A172 (cell line): ENCODE measurements around the gene NRCAM. TPM values are rescaled to one million over a fixed set of nuclear protein-coding genes. Genes with fewer than 3 reads are reported as not detected.
"Not testable (repeated sequence)": the region's sequence is repeated elsewhere in the genome, so short reads cannot be mapped to it uniquely, and the experiment has no call there.

Source experiments
- DNase-seq: peaks from one replicate; pipeline ENCODE4 v3.0.0-alpha.2; 2015; ENCODE audit warnings: low spot score
- total RNA-seq: library from RNA; depleted of rRNA; stranded (reverse); fragments of >200 nt; shearing (Covaris generic); gene quantifications from 2 replicates; pipeline ENCODE4 v1.2.3, GENCODE V29; 2014

Gene NRCAM
- total RNA-seq, 1 experiment from 2014 or later, result 0.16 TPM

GRCh38 chr7:108345710-108346336, 110.4 kb downstream of the NRCAM start:
- DNase-seq, result no peak

DNA sequence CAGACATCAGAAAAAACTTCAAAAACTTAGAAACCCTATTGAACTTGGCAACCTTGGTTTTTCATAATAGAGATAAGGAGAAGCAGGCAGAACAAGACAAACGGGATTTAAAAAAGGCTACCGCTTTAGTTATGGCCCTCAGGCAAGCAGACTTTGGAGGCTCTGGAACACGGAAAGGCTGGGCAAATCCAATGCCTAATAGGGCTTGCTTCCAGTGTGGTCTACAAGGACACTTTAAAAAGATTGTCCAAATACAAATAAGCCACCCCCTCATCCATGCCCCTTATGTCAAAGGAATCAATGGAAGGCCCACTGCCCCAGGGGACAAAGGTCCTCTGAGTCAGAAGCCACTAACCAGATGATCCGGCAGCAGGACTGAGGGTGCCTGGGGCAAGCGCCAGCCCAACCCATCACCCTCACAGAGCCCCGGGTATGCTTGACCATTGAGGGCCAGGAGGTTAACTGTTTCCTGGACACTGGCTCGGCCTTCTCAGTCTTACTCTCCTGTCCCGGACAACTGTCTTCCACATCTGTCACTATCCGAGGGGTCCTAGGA, 115.3 kb downstream of the NRCAM start:
- DNase-seq, result no peak

DNA sequence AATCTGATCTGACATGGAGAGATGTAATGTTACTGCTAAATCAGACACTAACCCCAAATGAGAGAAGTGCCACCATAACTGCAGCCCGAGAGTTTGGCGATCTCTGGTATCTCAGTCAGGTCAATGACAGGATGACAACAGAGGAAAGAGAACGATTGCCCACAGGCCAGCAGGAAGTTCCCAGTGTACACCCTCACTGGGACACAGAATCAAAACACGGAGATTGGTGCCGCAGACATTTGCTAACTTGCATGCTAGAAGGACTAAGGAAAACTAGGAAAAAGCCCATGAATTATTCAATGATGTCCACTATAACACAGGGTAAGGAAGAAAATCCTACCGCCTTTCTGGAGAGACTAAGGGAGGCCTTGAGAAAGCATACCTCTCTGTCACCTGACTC, 115.8 kb downstream of the NRCAM start:
- DNase-seq, result not testable (repeated sequence)

- no peak for DNase-seq
Observed at GRCh38 chr7:108335269-108335918, 120.8 kb downstream of the NRCAM start.

- no peak for DNase-seq
Observed at GRCh38 chr7:108332937-108333336, 123.3 kb downstream of the NRCAM start.

DNA sequence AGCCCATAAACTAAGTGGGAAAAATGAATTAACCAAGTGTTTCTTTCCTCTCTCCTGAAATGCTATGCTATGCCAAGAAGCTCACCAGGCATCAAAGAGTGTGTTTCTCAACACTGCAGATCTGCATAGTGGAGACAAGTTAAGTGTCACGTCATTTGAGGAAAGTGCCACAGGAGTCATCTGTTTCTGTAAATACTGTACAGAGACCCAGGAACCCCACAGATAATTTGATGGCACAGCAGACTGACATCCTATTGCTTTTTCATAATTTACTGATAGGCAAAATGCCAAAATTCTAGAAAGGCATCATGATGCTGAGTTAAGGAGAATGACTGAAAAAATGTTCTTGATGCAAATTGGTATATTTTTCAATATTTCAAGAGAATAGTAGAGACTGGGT, 124.3 kb downstream of the NRCAM start:
- no peak for DNase-seq

- no peak for DNase-seq
Observed at GRCh38 chr7:108330227-108330626, 126.0 kb downstream of the NRCAM start.

DNA sequence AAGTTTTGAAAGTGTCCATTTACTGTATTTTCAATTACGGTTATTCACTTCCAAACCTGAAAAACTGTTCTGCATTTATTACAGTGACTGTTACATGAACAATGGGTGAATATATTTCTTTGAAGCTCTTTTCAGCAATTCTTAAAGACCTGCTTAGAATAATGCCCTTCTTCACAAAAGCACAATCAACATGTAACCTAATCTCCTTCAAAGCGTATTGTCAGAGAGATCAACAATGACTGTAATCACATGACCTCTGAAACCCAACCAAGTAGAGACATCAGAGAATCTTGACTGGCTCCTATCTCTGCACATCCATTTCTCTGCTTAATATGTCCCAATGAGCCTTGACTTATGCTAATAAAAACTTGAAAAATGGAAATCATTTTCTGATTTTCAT, 126.7 kb downstream of the NRCAM start:
- DNase-seq, result no peak

DNA sequence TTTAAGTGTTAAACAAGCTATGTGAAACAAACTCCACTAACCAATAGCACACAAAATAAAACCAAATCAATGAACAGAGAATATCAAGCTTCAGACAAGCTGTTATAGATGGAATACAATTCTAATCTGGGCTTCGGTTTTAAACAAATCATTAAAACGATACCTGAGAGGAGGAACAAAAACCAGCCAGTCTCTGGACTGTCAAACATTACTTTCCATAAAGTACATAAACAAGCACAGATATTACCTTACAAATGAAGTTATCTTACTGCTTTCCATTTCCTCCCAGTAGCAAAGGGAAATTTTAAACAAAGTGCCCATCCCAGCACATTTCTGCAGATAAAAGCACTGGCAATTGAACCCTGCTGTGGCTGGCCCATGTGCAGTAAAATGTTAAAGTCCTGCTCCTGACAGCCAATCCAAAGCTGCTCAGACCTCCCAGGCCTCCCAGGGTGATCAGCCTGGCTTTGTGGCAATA, 128.0 kb downstream of the NRCAM start:
- DNase-seq, result no peak

GRCh38 chr7:108327353-108327752, 128.9 kb downstream of the NRCAM start:
- no peak for DNase-seq

DNA sequence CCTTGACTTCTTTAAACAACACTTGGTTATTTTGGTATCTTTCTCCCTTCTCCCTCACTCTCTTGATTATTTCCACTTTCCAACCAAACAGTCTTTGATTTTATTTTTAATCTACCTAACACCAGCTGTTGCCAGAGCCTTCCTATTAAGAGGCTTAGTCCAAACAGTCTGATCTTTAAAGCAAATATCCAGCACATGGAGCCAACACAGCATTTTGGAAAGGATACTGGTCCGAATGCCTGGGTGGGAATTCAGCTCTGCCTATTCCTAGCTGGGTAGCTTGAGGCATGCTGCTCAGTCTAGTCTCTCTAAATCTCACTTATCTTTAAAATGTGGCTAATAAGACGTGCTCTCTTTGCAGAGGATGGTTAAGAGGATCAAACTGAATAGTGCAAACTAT, 129.3 kb downstream of the NRCAM start:
- no peak for DNase-seq

DNA sequence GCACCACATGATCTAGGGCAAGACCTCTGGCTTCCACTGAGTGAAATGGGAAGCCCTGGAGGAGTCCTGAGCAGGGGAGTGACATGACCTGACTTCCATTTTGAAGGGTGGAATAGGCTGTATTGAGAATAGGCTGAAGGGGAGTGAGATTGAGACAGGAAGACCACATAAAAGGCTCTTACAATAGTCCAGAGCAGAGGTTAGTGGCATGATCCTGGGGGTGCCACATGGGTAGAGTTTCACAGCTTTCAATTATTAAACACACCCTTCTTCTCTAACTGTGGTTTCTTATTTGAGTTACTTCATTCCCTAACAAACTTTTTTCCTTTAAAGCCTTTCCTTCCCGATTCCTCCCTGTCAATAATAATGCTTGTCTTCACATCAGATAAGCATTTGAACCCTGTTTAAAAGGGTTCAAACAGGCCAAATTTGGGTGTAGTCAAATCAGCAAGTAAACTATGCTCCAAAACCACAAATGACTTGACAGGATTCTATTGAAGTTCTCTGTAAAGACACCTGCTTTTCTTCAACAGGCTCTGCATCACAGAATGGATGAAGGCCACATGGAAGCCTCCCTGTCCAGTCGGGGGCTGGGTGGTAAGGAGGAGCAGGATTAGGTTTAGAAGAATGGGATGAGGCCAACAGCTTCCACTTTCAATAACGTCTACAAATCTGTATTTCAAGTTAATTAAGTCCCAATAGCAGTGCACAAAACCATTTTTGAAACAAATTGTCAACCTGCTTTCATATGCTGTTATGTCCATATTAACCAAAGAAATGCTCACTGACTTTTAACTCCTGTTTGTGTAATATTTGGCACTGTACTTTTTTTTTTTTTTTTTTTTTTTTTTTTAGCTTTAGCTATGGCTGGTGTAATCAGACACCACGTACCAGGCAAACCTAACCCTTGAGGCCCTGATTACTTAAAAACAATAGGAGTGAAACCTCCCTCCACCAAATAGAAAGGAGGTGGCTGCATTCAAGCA, 131.9 kb downstream of the NRCAM start:
- no peak for DNase-seq

GRCh38 chr7:108322925-108323832, 133.1 kb downstream of the NRCAM start:
- no peak for DNase-seq

DNA sequence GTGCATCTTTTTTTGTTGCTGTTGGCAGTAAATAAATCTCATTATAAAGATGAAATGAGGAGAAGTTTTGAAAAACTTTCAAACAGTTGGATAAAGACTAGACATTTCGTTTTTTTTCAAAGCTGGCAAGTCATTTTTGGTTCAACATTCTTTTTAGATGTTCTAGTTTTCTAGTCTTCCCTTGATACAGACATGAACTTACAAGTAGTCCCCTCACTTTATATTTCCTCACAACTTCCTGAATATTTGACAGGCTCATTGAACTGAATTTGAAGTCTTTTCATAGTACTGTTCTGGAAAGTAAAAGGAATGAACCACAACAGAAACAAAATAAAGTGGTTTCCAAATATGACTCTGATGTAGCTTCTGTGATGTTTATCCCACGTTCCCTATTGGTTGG, 134.2 kb downstream of the NRCAM start:
- no peak for DNase-seq

GRCh38 chr7:108321359-108321758, 134.9 kb downstream of the NRCAM start:
- no peak for DNase-seq

- DNase-seq, result no peak
Observed at GRCh38 chr7:108316708-108317107, 139.5 kb downstream of the NRCAM start.

GRCh38 chr7:108314551-108314950, 141.7 kb downstream of the NRCAM start:
- no peak for DNase-seq

DNA sequence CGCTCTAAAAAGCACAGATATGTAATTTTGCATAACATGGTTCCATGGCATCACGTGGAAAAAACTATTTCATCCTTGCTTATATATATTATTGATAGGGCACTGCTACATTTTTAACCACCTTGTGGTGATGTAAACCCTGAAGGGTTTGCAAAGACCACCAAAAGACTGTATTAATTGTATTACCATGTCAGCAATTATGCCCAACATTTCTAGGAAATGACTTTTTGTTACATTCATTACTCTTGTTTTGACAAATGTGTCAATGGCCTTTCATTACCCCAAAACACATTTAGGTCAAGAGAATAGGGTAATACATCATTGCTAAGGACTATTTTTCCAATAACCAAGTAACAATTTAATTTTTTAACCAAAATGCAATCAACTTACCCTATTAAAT, 142.2 kb downstream of the NRCAM start:
- no peak for DNase-seq

DNA sequence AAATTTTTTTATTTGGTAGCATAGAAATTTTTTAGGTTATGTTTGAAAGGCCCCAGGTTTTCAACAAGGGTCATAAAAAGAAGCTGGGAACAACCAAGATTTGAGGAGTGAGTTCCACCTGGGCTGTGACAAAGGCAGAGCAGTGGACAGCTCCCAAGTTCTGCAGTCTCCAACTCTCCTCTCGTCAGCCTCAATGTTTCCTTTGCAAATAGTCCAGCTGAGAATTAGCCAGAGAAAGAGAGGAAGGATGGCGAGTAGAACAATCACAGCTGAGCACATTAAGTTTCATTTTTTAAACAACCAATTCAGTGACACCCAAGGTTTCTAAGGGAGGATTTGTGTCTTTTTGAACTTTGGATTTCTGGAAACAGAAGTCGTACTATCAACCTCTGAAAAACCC, 143.2 kb downstream of the NRCAM start:
- DNase-seq, result no peak

DNA sequence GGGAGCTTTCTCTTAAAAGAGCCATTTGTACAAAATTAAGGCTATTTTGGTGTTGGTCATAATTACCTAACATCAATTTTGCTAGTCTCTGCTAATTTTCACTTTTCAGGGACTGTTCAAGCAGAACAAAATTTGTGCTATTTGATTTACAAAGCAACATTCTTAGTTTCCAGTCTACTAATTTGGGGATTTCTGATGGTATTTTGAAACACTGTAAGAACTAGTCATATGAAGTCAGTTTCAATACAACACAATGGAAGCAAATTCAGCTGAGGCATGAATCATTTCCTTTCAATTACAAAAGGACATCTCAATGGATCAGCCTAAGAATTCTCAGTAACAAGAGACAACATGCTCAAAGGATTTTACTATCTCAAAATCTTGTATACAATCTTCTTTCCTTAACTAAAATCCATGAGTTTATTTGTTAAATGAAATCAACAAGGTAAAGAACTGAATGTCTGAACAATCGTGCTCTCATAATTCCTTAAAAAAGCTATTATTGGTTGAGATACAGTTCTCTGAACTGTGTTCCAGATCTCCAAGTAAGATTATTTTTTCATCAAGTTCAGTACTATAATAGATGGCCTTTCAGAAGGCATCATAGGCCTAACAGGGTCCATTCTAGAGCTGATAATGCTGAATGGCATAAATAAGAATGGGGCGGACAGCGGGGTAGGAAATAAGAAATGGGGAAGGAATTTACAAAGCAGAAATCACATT, 144.6 kb downstream of the NRCAM start:
- DNase-seq, result peak; percentile 10
